OCI-LY1 (cell line): ENCODE data around the gene EVA1B.

ENCODE experiments used
- CTCF ChIP-seq: fragments of 200-600 bp; sonication (generic), shearing (Covaris generic); IDR thresholded peaks from 2 replicates; pipeline ENCODE4 v1.5.1; 2017; ENCODE audit warnings: mild to moderate bottlenecking, antibody characterized with exemption, low read length, moderate library complexity, mixed read lengths
- EZH2 ChIP-seq: fragments of 200-600 bp; sonication (generic), shearing (Covaris generic); IDR thresholded peaks from 2 replicates; pipeline ENCODE4 v1.8.0; 2017; ENCODE audit warnings: borderline replicate concordance, mixed run types, mild to moderate bottlenecking, antibody characterized with exemption, low read length, moderate library complexity, mixed read lengths

- no peak for TF ChIP-seq CTCF
- no peak for TF ChIP-seq EZH2
Measured at GRCh38 chr1:36274201-36274600, 49.2 kb downstream of the EVA1B start.
